ENCODE results near the gene KXD1. TPM values are rescaled to one million over a fixed set of nuclear protein-coding genes. Genes with fewer than 3 reads are reported as not detected.
"Not testable (repeated sequence)": the region's sequence is repeated elsewhere in the genome, so short reads cannot be mapped to it uniquely, and the experiment has no call there.

KXD1 gene
- total RNA-seq, 1 experiment from 2014 or later, result 88.0 TPM

GRCh38 chr19:18594096-18594823 is 36.6 kb downstream of the KXD1 start:
- Histone ChIP-seq H3K9me3 (replicated peaks) (no peaks in the 10 kb centered on the region), H3K4me3 (no peak overlapping the region), H3K4me1 (replicated peaks) (peaks cover 14% of the 10 kb centered on the region), H3K27me3 (replicated peaks) (no peaks in the 10 kb centered on the region), H3K27ac (no peak overlapping the region), H3K36me3 (peaks cover 17% of the 10 kb centered on the region)
- peak; percentile 47 to 62 for DNase-seq (ENCODE audit: low read depth in 1 of 2, low spot score in 2 of 2)

GRCh38 chr19:18594824-18595373 is 37.2 kb downstream of the KXD1 start:
- H3K27ac ChIP-seq, result no peak overlapping the region
- H3K4me1 ChIP-seq (replicated peaks), result peaks cover 8% of the 10 kb centered on the region
- H3K9me3 ChIP-seq (replicated peaks), result no peaks in the 10 kb centered on the region
- H3K36me3 ChIP-seq, result peaks cover 16% of the 10 kb centered on the region
- H3K4me3 ChIP-seq, result no peak overlapping the region
- H3K27me3 ChIP-seq (replicated peaks), result no peaks in the 10 kb centered on the region
- no peak for DNase-seq (ENCODE audit: low read depth in 1 of 2, low spot score in 2 of 2)

DNA sequence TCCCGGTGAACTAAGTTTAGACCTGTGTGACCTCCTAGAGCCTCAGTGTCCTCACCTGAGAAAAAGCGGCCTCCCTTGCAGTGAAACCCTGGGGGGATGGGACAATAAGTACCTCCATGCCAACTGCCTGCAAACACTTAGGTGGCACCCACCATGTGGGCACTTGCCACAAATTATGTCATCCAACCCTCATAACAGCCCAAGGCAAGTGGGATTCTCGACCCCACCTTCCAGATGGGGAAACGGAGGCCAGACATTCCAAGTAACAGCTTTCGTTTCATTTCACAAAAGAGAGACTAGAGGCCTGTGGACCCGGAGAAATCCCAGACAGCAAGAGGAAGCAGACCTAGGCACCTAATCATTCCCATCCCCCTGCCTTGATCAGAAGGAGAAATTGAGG is 37.8 kb downstream of the KXD1 start:
- H3K9me3 ChIP-seq (replicated peaks), result no peaks in the 10 kb centered on the region
- H3K27me3 ChIP-seq (replicated peaks), result no peaks in the 10 kb centered on the region
- H3K4me3 ChIP-seq, result no peak overlapping the region
- H3K36me3 ChIP-seq, result peaks cover 14% of the 10 kb centered on the region
- H3K4me1 ChIP-seq (replicated peaks), result peaks cover 8% of the 10 kb centered on the region
- no peak overlapping the region for H3K27ac ChIP-seq
- DNase-seq (ENCODE audit: low read depth in 1 of 2, low spot score in 2 of 2), result no peak

DNA sequence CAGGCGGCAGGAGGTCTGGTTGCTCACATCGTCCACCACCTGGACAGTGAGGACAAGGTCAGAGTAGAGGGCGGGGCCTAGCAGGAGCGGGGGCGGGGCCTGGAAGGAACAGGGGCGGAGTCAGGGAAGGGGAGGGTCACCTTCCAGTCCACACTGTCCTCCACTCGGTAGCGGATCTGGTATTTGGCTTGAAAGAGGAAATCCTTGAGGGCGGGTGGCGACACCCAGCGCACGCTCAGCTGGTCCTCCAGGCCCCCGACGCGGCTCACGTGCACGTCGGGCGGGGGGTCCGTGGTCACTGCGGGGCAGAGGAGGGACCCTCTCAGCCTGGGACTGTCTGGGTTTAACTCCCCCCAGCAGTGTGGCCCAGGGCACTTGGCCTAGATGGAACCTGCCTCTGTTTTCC is 39.1 kb downstream of the KXD1 start:
- H3K9me3 ChIP-seq (replicated peaks), result no peaks in the 10 kb centered on the region
- peaks cover 4% of the 10 kb centered on the region; the same call in 1 of the 2 replicates for H3K36me3 ChIP-seq
- no peak overlapping the region for H3K27ac ChIP-seq
- no peak overlapping the region for H3K4me3 ChIP-seq
- H3K27me3 ChIP-seq (replicated peaks), result no peaks in the 10 kb centered on the region
- no peak for DNase-seq (ENCODE audit: low read depth in 1 of 2, low spot score in 2 of 2)
- peaks cover 8% of the 10 kb centered on the region for H3K4me1 ChIP-seq (replicated peaks)

DNA sequence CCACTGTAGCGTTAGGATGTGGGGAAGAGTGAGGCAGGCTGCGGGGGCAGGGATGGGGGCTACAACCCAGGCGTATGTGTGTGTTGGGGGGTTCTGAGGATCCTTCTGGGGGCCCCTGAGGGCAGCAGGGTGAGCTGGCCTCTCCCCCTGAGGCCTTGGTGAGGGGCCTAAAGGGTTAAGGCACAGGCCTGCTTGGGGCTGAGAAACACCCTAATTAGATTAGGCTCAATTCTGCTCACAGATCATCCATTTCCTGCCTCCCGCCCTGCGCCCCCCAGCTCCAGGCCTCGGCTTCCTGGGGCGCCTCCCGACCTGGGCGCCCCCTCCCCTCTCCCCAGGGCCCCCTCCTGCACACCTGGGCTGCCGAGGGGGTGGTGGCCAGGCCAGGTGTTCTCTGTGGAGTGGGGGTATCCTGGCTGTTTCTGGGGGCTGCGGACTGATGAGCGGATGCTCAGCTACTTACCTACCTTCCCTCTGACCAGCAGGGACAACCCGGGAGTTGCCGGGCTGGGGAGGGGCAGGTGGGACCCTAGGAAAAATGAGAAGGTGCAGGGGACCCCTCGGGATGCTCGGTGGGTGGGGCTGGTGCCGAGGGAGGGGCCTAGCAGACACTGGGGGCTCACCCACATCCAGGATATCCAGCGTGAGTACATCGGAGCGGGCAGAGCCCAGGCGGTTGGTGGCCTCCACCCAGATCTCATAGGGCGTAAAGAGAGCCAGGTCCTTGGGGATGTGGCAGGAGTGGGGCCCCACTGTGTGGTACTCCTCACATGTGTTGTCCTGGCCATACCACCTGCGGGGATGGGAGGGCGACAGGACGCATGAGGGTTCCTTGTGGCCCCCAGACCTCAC is 40.4 kb downstream of the KXD1 start:
- Histone ChIP-seq H3K9me3 (replicated peaks) (no peaks in the 10 kb centered on the region), H3K27me3 (replicated peaks) (peaks cover 6% of the 10 kb centered on the region; the same call in 1 of the 2 replicates), H3K4me3 (no peak overlapping the region), H3K36me3 (no peaks in the 10 kb centered on the region), H3K27ac (no peak overlapping the region), H3K4me1 (replicated peaks) (peaks cover 8% of the 10 kb centered on the region)
- DNase-seq (ENCODE audit: low read depth in 1 of 2, low spot score in 2 of 2), result no peak

GRCh38 chr19:18599485-18599884 is 41.8 kb downstream of the KXD1 start:
- Histone ChIP-seq H3K4me1 (replicated peaks) (peaks cover 14% of the 10 kb centered on the region), H3K9me3 (replicated peaks) (no peaks in the 10 kb centered on the region), H3K27me3 (replicated peaks) (peaks cover 18% of the 10 kb centered on the region), H3K36me3 (no peaks in the 10 kb centered on the region), H3K27ac (no peak overlapping the region), H3K4me3 (no peak overlapping the region)
- no peak for DNase-seq (ENCODE audit: low read depth in 1 of 2, low spot score in 2 of 2)

DNA sequence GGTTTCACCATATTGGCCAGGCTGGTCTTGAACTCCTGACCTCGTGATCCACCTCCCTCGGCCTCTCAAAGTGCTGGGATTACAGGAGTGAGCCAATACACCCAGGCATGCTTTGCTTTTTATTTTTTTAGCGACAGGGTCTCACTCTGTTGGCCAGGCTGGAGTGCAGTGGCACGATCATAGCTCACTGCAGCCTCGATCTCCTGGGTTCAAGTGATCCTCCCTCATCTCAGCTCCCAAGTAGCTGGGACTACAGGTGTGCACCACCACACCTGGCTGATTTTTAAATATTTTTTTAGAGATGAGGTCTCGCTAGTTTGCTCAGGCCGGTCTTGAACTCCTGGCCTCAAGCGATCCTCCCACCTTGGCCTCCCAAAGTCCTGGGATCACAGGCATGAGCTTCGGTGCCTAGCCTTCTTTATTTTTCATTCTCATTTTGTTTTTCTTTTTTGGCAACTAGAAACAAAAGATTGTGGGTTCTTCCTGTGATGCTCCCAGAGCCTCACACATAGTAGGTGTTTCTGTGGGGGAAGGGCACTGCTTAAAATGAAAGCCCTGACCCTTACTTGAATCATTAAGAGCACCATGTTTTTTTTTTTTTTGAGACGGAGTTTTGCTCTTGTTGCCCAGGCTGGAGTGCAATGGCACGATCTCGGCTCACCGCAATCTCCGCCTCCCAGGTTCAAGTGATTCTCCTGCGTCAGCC is 43.2 kb downstream of the KXD1 start:
- H3K4me3 ChIP-seq, H3K27ac ChIP-seq: not testable (repeated sequence)
- peaks cover 30% of the 10 kb centered on the region for H3K27me3 ChIP-seq (replicated peaks)

DNA sequence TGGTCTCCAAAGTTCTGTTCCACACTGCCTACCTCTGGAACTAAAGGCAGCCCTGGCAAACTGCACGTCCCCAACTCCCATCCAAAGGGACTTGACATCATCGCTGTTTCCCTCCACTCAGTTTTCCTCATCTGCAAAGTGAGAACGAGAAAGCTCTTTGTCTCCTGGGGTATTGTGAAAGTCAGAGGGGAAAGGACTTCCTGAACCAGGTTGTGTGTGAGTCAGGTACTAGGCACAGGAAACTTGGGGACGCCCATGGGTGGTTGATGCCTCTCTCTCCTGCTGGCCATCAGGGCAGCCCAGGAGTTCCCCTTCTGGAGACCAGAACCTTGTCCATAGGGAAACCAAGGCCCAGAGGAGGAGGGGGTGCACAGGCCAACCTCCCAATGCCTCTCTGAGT is 44.2 kb downstream of the KXD1 start:
- Histone ChIP-seq H3K9me3 (replicated peaks) (no peaks in the 10 kb centered on the region), H3K27me3 (replicated peaks) (peaks cover 36% of the 10 kb centered on the region), H3K27ac (no peak overlapping the region), H3K4me3 (no peak overlapping the region), H3K36me3 (no peaks in the 10 kb centered on the region), H3K4me1 (replicated peaks) (peaks cover 11% of the 10 kb centered on the region)
- DNase-seq (ENCODE audit: low read depth in 1 of 2, low spot score in 2 of 2), result no peak

More for the DNA sequence above, 43.2 kb downstream of the KXD1 start:
- H3K36me3 ChIP-seq; H3K9me3 ChIP-seq (replicated peaks); DNase-seq (ENCODE audit: low read depth in 1 of 2, low spot score in 2 of 2): not testable (repeated sequence)
- H3K4me1 ChIP-seq (replicated peaks), result peaks cover 11% of the 10 kb centered on the region

DNA sequence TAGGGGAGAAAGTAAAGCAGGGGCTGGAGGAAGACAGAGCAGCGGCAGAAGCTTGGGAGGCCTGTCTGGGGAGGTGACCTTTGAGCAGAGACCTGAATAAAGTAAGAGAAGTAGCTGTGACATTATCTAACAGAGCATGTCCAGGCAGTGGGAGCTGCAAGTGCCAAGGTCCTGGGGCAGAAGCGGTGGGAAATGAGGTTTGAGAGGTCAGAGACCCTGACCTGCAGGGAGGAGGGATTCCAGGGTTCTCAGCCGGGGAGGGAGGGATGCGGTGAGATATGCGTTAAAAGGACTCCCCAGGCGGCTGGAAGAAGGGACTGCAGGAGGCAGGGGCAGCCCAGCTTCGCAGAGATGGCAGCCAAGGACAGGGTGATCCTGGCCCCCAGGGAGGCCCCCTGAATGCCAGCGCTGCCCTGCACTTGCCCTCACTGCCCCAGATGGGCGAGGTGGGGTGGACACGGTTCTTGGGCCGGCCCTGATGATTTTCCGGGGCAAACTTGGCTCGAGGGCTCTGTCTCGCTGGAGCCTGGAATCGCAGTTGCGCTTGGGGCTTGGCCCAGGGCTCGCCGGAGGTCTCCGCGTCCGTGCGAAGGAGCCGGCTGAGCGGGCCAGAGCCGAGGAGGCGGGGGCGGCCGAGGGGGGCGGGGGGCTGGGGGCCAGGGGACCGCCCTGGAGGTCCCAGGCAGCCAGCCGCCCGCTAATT is 45.7 kb downstream of the KXD1 start:
- Histone ChIP-seq H3K27ac (no peak overlapping the region), H3K4me1 (replicated peaks) (peaks cover 15% of the 10 kb centered on the region), H3K36me3 (no peaks in the 10 kb centered on the region), H3K27me3 (replicated peaks) (peaks cover 49% of the 10 kb centered on the region), H3K4me3 (no peak overlapping the region), H3K9me3 (replicated peaks) (no peaks in the 10 kb centered on the region)
- DNase-seq (ENCODE audit: low read depth in 1 of 2, low spot score in 2 of 2), result no peak

GRCh38 chr19:18603958-18604819 is 46.5 kb downstream of the KXD1 start:
- Histone ChIP-seq H3K27ac (no peak overlapping the region), H3K9me3 (replicated peaks) (no peaks in the 10 kb centered on the region), H3K4me3 (no peak overlapping the region), H3K4me1 (replicated peaks) (peaks cover 15% of the 10 kb centered on the region), H3K27me3 (replicated peaks) (peaks cover 54% of the 10 kb centered on the region), H3K36me3 (no peaks in the 10 kb centered on the region)
- DNase-seq (ENCODE audit: low read depth in 1 of 2, low spot score in 2 of 2), result no peak

- Histone ChIP-seq H3K9me3 (replicated peaks) (no peaks in the 10 kb centered on the region), H3K36me3 (no peaks in the 10 kb centered on the region), H3K4me1 (replicated peaks) (peaks cover 15% of the 10 kb centered on the region), H3K4me3 (no peak overlapping the region), H3K27me3 (replicated peaks) (peaks cover 60% of the 10 kb centered on the region), H3K27ac (no peak overlapping the region)
- no peak for DNase-seq (ENCODE audit: low read depth in 1 of 2, low spot score in 2 of 2)
Observed at GRCh38 chr19:18604820-18605159, 47.1 kb downstream of the KXD1 start.

DNA sequence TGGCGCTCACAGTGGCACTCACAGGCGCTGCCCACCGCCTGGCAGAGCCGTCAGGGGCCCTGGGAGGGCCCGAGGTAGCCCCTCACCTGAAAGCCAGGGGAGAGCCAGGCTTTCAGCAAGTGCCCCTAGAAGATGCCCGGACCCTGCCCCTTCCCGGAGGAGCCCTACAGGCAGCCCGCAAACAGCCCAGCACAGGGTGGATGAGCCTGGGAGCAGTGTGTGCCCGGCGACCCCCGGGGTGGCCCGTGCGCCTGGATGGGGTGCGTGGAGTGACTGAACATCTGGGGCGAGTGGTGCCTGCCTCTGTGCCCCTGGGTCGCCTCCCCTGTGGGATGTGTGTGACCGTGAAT is 47.5 kb downstream of the KXD1 start:
- Histone ChIP-seq H3K36me3 (no peaks in the 10 kb centered on the region), H3K27ac (no peak overlapping the region), H3K4me3 (peak overlapping the region; percentile 30), H3K4me1 (replicated peaks) (peaks cover 15% of the 10 kb centered on the region), H3K9me3 (replicated peaks) (no peaks in the 10 kb centered on the region), H3K27me3 (replicated peaks) (peaks cover 64% of the 10 kb centered on the region)
- DNase-seq (ENCODE audit: low read depth in 1 of 2, low spot score in 2 of 2), result no peak

Measured in SJSA1 (cell line).